ENCODE data around the gene ATP5ME. TPM values are rescaled to one million over a fixed set of nuclear protein-coding genes. Genes with fewer than 3 reads are reported as not detected.

The ATP5ME gene
- polyA plus RNA-seq, 1 of the 3 experiments (the other 2 are of a cell fraction), result 1,185 TPM

DNA sequence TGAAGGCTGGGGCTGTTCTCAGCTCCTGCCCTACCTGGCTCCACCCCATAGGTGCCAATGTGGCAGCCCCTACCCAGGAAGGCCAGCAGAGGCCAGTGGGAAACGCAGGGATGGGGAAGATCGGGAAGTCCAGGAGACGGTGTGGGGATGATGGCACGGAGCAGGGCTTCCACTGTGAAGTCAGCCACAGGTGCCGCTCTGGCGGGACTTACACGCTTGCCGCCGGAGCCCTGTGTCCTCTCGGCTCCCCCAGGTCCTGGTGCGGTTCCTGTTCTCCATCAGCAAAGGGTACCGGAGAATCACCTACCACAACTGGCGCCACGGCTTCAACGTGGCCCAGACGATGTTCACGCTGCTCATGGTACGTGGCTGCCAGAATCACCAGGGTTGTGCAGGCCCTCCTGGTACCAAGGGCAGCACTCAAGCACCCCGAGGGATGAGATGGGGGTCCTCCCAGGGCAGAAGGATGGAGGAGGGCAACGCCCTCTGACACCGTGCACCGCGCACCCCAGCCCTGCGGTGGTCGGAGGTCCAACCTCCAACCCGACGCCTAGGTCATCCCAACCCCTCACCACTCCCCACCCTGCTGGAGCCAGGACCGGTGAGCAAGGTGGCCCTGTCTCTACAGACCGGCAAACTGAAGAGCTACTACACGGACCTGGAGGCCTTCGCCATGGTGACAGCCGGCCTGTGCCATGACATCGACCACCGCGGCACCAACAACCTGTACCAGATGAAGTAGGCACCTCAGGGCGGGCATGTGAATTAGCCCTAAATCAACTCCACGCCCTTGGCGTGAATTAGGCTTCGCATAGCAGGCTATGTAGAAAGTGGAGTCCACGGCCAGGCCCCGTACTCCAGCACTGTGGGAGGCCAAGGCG lies 12.0 kb downstream of the ATP5ME start:
- Histone ChIP-seq H3F3A (replicated peaks; ENCODE audit: insufficient read depth) (no peaks in the 10 kb centered on the region), H4K20me1 (ENCODE audit: insufficient read depth) (no peaks in the 10 kb centered on the region), H3K27me3 (ENCODE audit: insufficient read depth) (no peaks in the 10 kb centered on the region), H3K36me3 (replicated peaks in 1 of 2; ENCODE audit: control insufficient read depth in 1 of 2, insufficient read depth in 2 of 2, low read length in 1 of 2) (no peaks in the 10 kb centered on the region), H3K9ac (no peak overlapping the region), H3K9me2 (no peaks in the 10 kb centered on the region), H2AFZ (ENCODE audit: low read depth) (no peak overlapping the region), H3K4me3 (ENCODE audit: low read depth in 2 of 2, low read length in 1 of 2) (no peak overlapping the region), H3K4me1 (ENCODE audit: control insufficient read depth in 1 of 2, insufficient read depth in 2 of 2, low read depth in 1 of 2, low read length in 1 of 2) (peaks cover 0 to 26% of the 10 kb centered on the region in 2 experiments; a peak in 1 of 4 replicates), H3K79me2 (ENCODE audit: insufficient read depth) (no peaks in the 10 kb centered on the region), H3K9me3 (no peaks in the 10 kb centered on the region), H3K27ac (ENCODE audit: low read depth in 2 of 2, low read length in 1 of 2) (no peak overlapping the region), H3K4me2 (no peak overlapping the region)
- POLR2A ChIA-PET, result no interaction called here
- TF ChIP-seq MXI1 (IDR thresholded peaks at IDR 0.05; ENCODE audit: low read depth, low read length) (no peak), CHD2 (IDR thresholded peaks at IDR 0.05; ENCODE audit: low read length, partially characterized antibody) (no peak), RCOR1 (IDR thresholded peaks at IDR 0.05; ENCODE audit: low read length) (no peak), FOSL2 (IDR thresholded peaks at IDR 0.05; ENCODE audit: borderline replicate concordance, low read depth) (no peak), FOXM1 (IDR thresholded peaks at IDR 0.05; ENCODE audit: low read depth) (no peak), USF2 (IDR thresholded peaks at IDR 0.05; ENCODE audit: borderline replicate concordance, low read depth, low read length) (no peak), SMC3 (IDR thresholded peaks at IDR 0.05; ENCODE audit: low read depth, low read length) (no peak), GATA2 (CRISPR knock-in tag; IDR thresholded peaks at IDR 0.05) (no peak), ELF1 (IDR thresholded peaks at IDR 0.05) (no peak), EP300 (IDR thresholded peaks at IDR 0.05; ENCODE audit: borderline replicate concordance in 1 of 2, low read depth in 1 of 2, low read length in 1 of 2) (no peak), EZH2phosphoT487 (IDR thresholded peaks at IDR 0.05; ENCODE audit: borderline replicate concordance, low read depth) (no peak)
- TF ChIP-seq, protein P1, sequence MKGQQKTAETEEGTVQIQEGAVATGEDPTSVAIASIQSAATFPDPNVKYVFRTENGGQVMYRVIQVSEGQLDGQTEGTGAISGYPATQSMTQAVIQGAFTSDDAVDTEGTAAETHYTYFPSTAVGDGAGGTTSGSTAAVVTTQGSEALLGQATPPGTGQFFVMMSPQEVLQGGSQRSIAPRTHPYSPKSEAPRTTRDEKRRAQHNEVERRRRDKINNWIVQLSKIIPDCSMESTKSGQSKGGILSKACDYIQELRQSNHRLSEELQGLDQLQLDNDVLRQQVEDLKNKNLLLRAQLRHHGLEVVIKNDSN (IDR thresholded peaks at IDR 0.05; ENCODE audit: borderline replicate concordance, low read depth), result no peak
- no peak for DNase-seq
- CTCF ChIA-PET, result interaction anchor here (1.1 kb wide), 1 partner anchor 9 kb away, joined by 3 read pairs; no protein-coding TSS in a partner anchor
- 79% methylated on average over 17 of the region's 42 CpGs for WGBS (ENCODE audit: low lambda C conversion rate)

GRCh38 chr4:661231-661630 lies 12.8 kb downstream of the ATP5ME start:
- peaks cover 0 to 33% of the 10 kb centered on the region in 2 experiments; a peak in 1 of 4 replicates for H3K4me1 ChIP-seq (ENCODE audit: control insufficient read depth in 1 of 2, insufficient read depth in 2 of 2, low read depth in 1 of 2, low read length in 1 of 2)
- H3K4me3 ChIP-seq (ENCODE audit: low read depth in 2 of 2, low read length in 1 of 2), result no peak overlapping the region
- H3K27me3 ChIP-seq (ENCODE audit: insufficient read depth), result no peaks in the 10 kb centered on the region
- no peaks in the 10 kb centered on the region for H3K9me3 ChIP-seq
- 33% methylated on average over 1 of the region's 3 CpGs for WGBS (ENCODE audit: low lambda C conversion rate)
- no peaks in the 10 kb centered on the region for H3F3A ChIP-seq (replicated peaks; ENCODE audit: insufficient read depth)
- H3K4me2 ChIP-seq, result no peak overlapping the region
- no peak overlapping the region for H3K27ac ChIP-seq (ENCODE audit: low read depth in 2 of 2, low read length in 1 of 2)
- DNase-seq, result no peak
- H3K9me2 ChIP-seq, result no peaks in the 10 kb centered on the region
- H3K79me2 ChIP-seq (ENCODE audit: insufficient read depth), result no peaks in the 10 kb centered on the region
- CTCF ChIA-PET, result no interaction called here
- H3K36me3 ChIP-seq (replicated peaks in 1 of 2; ENCODE audit: control insufficient read depth in 1 of 2, insufficient read depth in 2 of 2, low read length in 1 of 2), result no peaks in the 10 kb centered on the region
- POLR2A ChIA-PET, result no interaction called here
- H4K20me1 ChIP-seq (ENCODE audit: insufficient read depth), result no peaks in the 10 kb centered on the region
- H2AFZ ChIP-seq (ENCODE audit: low read depth), result no peak overlapping the region
- TF ChIP-seq ELF1 (IDR thresholded peaks at IDR 0.05), result no peak
- no peak for TF ChIP-seq RAD21 (IDR thresholded peaks at IDR 0.05; ENCODE audit: low read length)
- TF ChIP-seq, protein P2, sequence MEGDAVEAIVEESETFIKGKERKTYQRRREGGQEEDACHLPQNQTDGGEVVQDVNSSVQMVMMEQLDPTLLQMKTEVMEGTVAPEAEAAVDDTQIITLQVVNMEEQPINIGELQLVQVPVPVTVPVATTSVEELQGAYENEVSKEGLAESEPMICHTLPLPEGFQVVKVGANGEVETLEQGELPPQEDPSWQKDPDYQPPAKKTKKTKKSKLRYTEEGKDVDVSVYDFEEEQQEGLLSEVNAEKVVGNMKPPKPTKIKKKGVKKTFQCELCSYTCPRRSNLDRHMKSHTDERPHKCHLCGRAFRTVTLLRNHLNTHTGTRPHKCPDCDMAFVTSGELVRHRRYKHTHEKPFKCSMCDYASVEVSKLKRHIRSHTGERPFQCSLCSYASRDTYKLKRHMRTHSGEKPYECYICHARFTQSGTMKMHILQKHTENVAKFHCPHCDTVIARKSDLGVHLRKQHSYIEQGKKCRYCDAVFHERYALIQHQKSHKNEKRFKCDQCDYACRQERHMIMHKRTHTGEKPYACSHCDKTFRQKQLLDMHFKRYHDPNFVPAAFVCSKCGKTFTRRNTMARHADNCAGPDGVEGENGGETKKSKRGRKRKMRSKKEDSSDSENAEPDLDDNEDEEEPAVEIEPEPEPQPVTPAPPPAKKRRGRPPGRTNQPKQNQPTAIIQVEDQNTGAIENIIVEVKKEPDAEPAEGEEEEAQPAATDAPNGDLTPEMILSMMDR (IDR thresholded peaks at IDR 0.05), result no peak
- TF ChIP-seq, protein P3, sequence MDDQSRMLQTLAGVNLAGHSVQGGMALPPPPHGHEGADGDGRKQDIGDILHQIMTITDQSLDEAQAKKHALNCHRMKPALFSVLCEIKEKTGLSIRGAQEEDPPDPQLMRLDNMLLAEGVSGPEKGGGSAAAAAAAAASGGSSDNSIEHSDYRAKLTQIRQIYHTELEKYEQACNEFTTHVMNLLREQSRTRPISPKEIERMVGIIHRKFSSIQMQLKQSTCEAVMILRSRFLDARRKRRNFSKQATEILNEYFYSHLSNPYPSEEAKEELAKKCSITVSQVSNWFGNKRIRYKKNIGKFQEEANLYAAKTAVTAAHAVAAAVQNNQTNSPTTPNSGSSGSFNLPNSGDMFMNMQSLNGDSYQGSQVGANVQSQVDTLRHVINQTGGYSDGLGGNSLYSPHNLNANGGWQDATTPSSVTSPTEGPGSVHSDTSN (IDR thresholded peaks at IDR 0.05), result no peak
- no peak overlapping the region for H3K9ac ChIP-seq

Measured in SK-N-SH (cell line).